RPMI7951 (cell line): Measurements from ENCODE around the gene PRKCB. TPM values are rescaled to one million over a fixed set of nuclear protein-coding genes. Genes with fewer than 3 reads are reported as not detected.

Source experiments
- DNase-seq: peaks from one replicate; pipeline ENCODE4 v3.0.0-alpha.2; 2012; ENCODE audit warnings: low read depth
- total RNA-seq: library from RNA; depleted of rRNA; stranded (reverse); fragments of >200 nt; shearing (Covaris generic); gene quantifications from 2 replicates; pipeline ENCODE4 v1.2.3, GENCODE V29; 2014

PRKCB gene
- total RNA-seq, 1 experiment from 2014 or later: not detected

- no peak for DNase-seq
Measured at GRCh38 chr16:23943604-23944003, 107.8 kb downstream of the PRKCB start.

GRCh38 chr16:23944381-23944780, 108.6 kb downstream of the PRKCB start:
- DNase-seq: no peak

- DNase-seq: no peak
Measured at GRCh38 chr16:23945243-23945642, 109.5 kb downstream of the PRKCB start.

- no peak for DNase-seq
Measured at GRCh38 chr16:23947838-23948237, 112.1 kb downstream of the PRKCB start.

- DNase-seq: no peak
Measured at GRCh38 chr16:23948949-23949411, 113.2 kb downstream of the PRKCB start.

GRCh38 chr16:23949630-23950290, 114.0 kb downstream of the PRKCB start:
- DNase-seq: no peak

GRCh38 chr16:23950291-23950894, 114.6 kb downstream of the PRKCB start:
- DNase-seq: no peak

GRCh38 chr16:23950898-23951297, 115.1 kb downstream of the PRKCB start:
- DNase-seq: no peak

- DNase-seq: peak; percentile 24
Measured at GRCh38 chr16:23952128-23952970, 116.6 kb downstream of the PRKCB start.

GRCh38 chr16:23952971-23953300, 117.2 kb downstream of the PRKCB start:
- DNase-seq: no peak

GRCh38 chr16:23953476-23953875, 117.7 kb downstream of the PRKCB start:
- DNase-seq: no peak

- no peak for DNase-seq
Measured at GRCh38 chr16:23955088-23955487, 119.3 kb downstream of the PRKCB start.

GRCh38 chr16:23957287-23957686, 121.5 kb downstream of the PRKCB start:
- DNase-seq: no peak

GRCh38 chr16:23959072-23959751, 123.4 kb downstream of the PRKCB start:
- no peak for DNase-seq

GRCh38 chr16:23959752-23960072, 123.9 kb downstream of the PRKCB start:
- DNase-seq: no peak

- DNase-seq: no peak
Measured at GRCh38 chr16:23960081-23960885, 124.5 kb downstream of the PRKCB start.

GRCh38 chr16:23962001-23962400, 126.2 kb downstream of the PRKCB start:
- no peak for DNase-seq

GRCh38 chr16:23964136-23964535, 128.4 kb downstream of the PRKCB start:
- no peak for DNase-seq

GRCh38 chr16:23965137-23965733, 129.5 kb downstream of the PRKCB start:
- no peak for DNase-seq

- DNase-seq: no peak
Measured at GRCh38 chr16:23966597-23967394, 131.0 kb downstream of the PRKCB start.
